ENCODE data around the gene CTTNBP2NL.
A peak's percentile ranks its signal among the peaks of the same experiment; 100 is the strongest.
"Not testable (repeated sequence)": the region's sequence is repeated elsewhere in the genome, so short reads cannot be mapped to it uniquely, and the experiment has no call there.

The CTTNBP2NL gene

GRCh38 chr1:112431038-112431437 is 35.0 kb downstream of the CTTNBP2NL start:
- DNase-seq: no peak

DNA sequence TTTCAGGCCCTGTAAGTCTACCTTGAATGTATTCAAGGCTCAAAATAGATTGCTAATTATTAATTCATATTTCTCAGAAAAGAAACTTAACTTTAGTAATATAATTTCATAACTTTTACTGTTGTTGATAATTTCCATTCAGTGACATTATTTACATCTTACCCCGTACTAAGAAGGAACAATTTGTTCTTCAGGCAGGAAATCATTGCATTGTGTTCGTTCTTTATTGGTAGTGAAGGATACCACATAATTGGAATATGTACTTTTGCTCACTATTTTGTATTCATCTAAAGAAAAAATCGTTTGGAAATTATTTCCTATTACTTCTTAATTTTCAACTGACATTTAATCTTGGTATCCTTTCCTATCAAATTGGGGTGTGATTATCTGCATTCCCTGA is 39.4 kb downstream of the CTTNBP2NL start:
- DNase-seq: no peak

GRCh38 chr1:112436384-112437156 is 40.6 kb downstream of the CTTNBP2NL start:
- no peak for DNase-seq

GRCh38 chr1:112438156-112438555 is 42.1 kb downstream of the CTTNBP2NL start:
- DNase-seq: not testable (repeated sequence)

- DNase-seq: no peak
Measured at GRCh38 chr1:112439592-112439991, 43.6 kb downstream of the CTTNBP2NL start.

GRCh38 chr1:112440574-112440973 is 44.6 kb downstream of the CTTNBP2NL start:
- no peak for DNase-seq

- no peak for DNase-seq
Measured at GRCh38 chr1:112444269-112444668, 48.3 kb downstream of the CTTNBP2NL start.

GRCh38 chr1:112445596-112445995 is 49.6 kb downstream of the CTTNBP2NL start:
- no peak for DNase-seq

DNA sequence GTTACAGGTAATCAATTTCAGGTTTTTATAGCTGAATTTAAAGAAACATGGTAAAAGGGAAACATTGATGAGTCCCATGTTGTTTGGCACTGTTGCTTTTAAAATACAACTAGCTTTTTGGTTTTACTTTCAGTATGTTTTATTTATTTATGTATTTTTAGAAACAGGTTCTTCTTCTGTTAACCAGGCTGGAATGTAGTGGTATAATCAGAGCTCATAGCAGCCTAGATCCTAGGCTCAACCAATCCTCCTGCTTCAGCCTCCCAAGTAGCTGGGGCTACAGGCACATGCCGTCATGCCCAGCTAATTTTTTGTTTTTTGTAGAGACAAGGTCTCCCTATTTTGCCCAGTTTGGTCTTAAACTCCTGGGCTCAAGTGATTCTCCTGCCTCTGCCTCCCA is 50.4 kb downstream of the CTTNBP2NL start:
- DNase-seq: no peak

DNA sequence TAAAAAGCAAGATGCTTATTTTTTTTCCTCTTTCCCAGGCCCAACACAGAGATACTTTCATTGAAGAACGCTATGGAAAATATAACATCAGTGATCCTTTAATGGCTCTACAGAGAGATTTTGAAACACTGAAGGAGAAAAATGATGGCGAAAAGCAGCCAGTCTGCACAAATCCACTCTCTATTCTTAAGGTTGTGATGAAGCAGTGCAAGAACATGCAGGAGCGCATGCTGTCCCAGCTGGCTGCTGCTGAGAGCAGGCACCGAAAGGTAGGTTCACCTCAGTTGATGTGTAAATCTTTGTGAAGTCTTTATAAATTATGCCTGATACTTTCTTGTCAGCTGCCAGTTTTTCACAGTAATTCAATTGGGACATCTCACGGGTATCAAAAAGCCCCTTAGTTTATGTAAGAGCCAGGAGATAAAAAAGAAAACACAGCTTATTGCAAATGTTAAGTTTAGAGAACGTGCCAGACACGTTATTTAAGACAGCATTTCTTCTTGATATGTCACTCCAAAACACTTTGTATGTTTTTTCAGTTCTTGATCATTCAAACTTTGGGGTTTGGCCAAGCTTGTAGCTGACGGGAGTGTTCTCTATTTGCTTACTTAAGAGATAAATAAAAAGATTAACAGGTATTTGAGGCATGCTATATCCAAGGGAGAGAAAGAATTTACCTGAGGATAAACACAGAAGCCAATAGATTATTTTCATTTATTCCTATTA is 53.1 kb downstream of the CTTNBP2NL start:
- no peak for DNase-seq

GRCh38 chr1:112449630-112449983 is 53.6 kb downstream of the CTTNBP2NL start:
- DNase-seq: no peak

DNA sequence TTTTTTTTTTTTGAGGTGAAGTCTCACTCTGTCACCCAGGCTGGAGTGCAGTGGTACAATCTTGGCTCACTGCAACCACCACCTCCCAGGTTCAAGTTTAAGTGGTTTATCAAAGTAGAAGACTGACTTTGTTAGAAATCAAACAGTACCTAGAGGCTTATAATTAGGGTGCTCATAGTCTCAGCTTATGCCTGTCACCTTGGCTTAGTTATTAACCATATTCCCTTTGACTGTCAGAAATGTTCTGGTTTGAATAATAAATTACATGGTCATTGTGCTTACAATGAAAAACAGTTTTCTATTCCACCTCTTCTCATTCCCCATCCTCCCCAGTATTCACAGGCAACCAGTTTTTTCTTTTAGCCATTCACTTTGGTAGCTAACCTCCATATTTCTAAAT is 54.8 kb downstream of the CTTNBP2NL start:
- DNase-seq: no peak

- not testable (repeated sequence) for DNase-seq
Measured at GRCh38 chr1:112451301-112451700, 55.3 kb downstream of the CTTNBP2NL start.

- DNase-seq: no peak
Measured at GRCh38 chr1:112453876-112454275, 57.9 kb downstream of the CTTNBP2NL start.

DNA sequence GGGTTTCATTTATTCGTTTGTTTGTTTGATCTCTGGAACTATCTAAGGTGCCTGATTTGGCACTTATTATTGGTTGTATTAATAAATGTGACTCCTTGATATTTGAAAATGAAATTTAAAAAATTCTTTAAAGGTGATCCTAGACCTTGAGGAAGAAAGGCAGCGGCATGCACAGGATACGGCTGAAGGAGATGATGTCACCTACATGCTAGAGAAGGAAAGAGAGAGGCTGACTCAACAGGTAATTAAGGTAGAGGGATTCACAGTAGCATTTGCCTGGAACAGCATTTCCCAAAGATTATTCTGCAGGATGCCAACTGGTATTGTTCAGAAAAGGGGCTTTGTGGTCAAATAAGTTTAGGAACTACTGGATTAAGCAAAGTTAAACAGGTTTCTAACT is 58.3 kb downstream of the CTTNBP2NL start:
- no peak for DNase-seq

DNA sequence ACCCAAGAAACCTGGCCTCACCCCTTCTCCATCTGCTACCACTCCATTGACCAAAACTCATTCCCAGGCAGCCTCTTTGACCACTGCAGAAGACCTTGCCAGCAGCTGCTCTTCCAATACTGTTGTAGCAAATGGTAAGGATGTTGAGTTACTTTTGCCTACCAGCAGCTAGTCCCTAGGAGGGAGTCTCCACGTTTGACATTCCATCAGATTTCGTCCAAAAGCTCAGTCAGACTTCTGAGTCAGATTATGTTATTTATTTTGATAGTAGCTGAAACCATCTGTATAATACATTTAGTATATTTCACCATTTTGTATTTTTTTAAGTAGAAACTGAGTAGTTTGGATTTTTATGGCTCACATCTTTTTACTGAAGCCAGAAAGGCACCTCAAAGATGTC is 61.2 kb downstream of the CTTNBP2NL start:
- no peak for DNase-seq

GRCh38 chr1:112457955-112458354 is 61.9 kb downstream of the CTTNBP2NL start:
- no peak for DNase-seq

- DNase-seq: no peak
Measured at GRCh38 chr1:112458756-112459155, 62.7 kb downstream of the CTTNBP2NL start.

- DNase-seq: no peak
Measured at GRCh38 chr1:112460615-112461014, 64.6 kb downstream of the CTTNBP2NL start.

- no peak for DNase-seq
Measured at GRCh38 chr1:112461200-112461871, 65.3 kb downstream of the CTTNBP2NL start.

DNA sequence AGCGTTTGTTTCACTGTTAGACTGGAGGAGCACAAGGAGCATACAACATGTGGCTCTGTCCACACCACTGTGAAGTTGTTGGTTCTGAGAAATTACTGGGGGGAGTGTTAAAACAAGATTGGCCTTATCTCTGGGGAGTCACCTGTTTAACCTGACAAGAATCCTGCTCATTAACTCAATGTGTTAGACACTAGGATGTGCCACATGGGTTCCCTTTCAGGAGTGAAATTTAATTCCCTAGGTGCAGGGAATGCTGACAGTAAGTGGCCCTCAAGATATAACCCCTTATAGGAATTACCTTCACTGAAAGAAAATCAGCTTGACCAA is 66.9 kb downstream of the CTTNBP2NL start:
- DNase-seq: no peak

- DNase-seq: no peak
Measured at GRCh38 chr1:112464501-112464900, 68.5 kb downstream of the CTTNBP2NL start.

DNA sequence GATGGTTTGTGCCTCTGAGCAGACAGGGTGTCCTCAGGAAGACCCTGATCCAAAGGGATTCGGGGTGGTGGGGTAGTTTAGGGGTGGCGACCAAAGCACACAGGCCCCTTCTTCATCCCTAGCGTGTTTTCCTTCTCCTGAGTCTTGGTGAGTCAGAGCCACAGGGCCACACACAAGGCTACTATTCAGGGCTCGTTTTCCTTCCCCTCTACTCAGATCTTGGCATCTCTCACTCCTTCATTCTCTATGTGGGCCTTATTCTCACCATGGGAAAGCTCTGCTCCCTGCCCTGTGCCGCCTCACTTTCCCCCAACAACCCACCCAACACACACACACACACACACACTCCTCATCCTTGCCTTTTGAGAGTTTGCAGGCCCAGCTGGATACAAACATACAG is 69.1 kb downstream of the CTTNBP2NL start:
- DNase-seq: no peak

GRCh38 chr1:112466078-112466660 is 70.2 kb downstream of the CTTNBP2NL start:
- peak; percentile 87 for DNase-seq
